Stimulated activated CD4-positive, alpha-beta T cell treated with anti-CD3 and anti-CD28 coated beads, TNF-alpha, amount 100 ng/mL, for 48 hours (primary cell): ENCODE measurements around the gene POLR3GL.
A peak's percentile ranks its signal among the peaks of the same experiment; 100 is the strongest.

ENCODE experiments used
- DNase-seq, 3 donors: peaks; one replicate each; pipeline ENCODE4 v3.0.0-alpha.2; 2020; ENCODE audit warnings: low read depth in 3 of 3

The POLR3GL gene

DNA sequence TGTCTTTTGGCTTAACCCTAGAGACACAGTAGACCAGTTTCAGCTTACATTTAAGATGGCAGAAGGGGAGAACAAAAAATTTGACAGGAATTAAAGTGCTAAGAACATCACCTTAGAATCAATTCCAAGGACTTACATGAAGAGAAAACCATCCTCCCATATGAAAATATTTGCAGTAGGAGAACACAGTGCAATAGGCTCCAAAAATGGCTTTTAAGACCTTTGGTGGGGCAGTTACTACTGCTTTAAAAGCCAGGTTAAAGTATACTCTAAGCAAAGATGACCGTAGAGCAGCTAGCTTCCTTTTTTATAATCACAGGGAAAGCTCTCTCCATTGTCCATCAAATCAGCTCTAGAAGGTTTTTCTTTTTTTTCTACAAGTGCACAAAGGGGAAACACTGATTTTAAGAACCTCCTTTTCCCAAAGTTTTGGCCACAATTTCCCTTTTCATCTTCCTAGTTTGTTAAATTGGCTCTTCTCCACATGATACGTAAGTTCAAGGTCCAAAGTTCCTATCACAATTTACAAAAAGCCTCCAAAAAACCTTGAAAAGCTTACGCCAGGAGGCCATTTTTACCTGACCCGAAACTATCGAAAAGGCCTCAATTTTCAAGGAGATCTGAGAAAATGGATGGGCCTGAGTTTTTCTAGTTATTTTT lies 28.6 kb downstream of the POLR3GL start:
- DNase-seq, result no peak

DNA sequence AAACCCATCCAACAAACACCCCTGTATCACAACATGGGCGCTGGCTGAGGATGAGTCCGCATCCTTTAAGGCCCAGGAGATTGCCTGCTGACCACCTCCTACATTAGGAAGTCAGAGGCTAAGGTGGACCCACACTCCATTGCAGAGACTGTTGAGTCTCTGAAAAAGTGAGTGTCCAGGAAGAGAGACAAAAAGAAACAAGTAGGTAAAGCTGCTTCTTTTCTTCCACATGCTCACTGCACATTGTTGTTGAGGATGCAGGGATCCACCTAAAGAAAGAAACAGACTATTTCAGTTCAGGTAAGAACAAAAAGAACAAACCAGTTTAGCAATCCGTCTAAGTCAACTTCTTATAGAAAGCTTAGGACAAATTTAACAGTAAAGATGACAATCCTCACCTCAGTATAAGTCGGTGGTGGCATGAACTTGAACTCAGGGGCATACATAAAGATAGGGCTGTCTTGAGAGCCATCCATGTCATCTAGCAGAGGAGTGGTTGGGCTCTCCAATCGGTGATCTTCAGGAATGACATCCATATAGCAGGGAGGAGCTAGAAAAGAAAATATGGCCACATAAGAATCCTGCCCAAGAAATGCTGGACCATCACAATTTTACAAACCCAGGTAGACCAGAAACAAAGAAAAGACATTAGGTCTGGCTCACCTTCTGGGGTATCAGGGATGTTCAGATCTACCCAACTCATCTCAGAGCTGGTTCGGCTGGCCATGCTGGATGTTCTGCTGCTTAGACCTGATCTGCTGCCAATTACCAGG lies 29.3 kb downstream of the POLR3GL start:
- DNase-seq, result no peak

DNA sequence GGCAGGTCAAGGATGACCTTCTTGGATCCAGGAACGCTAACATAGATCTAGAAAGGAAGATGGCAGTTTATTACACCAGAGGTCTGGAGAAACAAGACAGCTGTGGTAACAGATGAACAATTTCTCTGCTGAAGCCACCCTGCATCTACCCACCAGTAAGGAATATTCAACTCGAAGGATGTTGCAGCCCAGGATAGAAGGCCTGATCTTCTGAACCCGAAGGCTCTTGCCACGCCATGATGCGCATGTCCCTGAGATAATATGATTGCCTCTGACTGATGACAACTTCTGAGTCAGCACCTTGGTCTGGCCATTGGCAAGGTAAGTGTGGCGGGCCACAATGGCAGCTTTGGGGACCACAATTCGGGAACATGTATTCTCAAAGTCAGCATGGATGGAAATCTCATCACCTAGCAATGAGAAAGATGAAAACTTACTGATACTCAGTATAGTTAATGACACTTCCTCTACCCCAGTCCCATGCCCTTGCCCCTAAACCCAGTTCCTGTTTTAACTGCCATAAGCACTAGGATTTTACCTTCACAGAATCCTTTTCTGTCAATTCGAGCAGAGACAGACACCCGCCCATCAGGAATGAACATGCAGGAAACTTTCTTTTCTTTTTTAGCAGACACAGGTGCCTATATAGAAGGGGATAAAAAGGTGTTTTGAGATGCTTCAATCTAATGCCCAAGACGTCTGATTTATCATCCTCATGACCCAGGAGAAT lies 30.1 kb downstream of the POLR3GL start:
- DNase-seq, result no peak

DNA sequence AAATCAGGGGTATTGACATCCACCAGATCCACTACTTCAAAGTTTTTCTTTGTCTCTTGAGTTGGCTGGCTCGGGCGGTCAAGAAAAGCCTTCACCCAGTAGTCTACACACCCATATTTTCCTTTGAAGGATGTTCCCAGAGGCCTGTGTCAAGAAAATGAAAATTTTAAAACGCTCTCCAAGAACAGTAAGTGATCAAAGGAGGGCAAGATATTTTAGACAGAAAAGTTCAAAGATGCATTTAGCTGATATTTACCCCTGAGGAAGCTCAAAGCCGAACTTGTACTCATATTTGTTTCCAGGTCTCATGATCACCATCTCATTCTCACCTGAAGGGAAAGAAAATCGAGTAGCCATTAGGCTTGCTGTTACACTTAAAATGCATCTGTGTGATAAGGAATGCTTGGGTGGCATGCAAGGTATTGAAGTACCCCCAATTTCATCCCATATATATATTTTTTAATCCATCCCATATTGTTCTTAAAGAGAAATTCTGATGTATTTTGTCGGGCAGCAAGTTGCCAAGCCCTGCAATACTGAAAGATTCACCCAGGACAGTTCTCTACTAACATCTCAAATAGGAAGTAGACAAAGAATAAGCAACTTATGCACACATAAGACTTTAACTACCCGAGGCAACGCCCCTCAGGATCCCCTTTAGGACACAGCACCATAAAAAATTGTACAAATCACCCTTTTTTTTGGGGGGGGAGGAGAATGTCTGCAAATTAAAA lies 30.8 kb downstream of the POLR3GL start:
- no peak for DNase-seq

- no peak for DNase-seq
These were observed 31.5 kb downstream of the POLR3GL start for GRCh38 chr1:145995964-145996432.

GRCh38 chr1:145996433-145997015 lies 32.0 kb downstream of the POLR3GL start, which contains the start of gene TXNIP:
TSS of gene TXNIP (minus strand) at chr1:145996579. CDS start at chr1:145996266, 313 bp downstream.
- DNase-seq, result peak; percentile 87 to 90 (median 89)

DNA sequence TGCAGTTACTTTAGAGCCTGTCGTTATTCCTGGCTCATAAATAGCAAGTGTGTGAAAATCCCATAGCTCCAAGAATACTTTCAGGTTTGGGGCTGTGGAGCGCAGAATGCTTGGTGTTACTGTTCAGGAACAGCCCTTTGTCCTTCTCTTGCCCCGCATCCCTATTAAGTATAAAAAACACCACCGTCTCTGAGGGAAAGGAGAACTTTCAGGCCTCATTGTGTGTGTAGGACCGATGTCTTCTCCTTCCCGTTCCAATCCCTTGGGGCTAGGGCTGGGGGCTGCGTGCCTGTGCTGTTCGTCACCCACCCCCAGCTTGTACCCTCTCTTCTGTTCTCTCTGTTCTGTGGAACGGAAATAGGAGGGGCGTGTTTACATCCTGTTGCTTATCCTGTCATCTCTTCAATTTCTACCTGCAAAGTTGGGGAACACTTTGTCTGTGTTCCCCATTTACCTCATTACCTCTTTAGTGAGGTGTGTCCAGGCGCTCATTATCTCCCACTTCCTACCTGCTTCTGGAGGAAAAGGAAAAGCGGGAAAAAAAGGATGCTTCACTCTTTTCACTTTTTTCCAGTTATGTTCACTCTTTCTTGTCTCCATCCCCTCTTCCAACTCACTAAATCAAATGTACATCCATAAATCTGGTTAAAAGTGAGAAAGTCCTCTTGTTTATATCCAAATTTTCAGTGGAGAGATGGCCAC lies 32.7 kb downstream of the POLR3GL start:
- DNase-seq, result no peak

GRCh38 chr1:145997718-145998023 lies 33.2 kb downstream of the POLR3GL start:
- no peak for DNase-seq

GRCh38 chr1:145999321-146000024 lies 35.0 kb downstream of the POLR3GL start:
- no peak for DNase-seq

GRCh38 chr1:146001709-146002108 lies 37.2 kb downstream of the POLR3GL start:
- DNase-seq, result no peak

DNA sequence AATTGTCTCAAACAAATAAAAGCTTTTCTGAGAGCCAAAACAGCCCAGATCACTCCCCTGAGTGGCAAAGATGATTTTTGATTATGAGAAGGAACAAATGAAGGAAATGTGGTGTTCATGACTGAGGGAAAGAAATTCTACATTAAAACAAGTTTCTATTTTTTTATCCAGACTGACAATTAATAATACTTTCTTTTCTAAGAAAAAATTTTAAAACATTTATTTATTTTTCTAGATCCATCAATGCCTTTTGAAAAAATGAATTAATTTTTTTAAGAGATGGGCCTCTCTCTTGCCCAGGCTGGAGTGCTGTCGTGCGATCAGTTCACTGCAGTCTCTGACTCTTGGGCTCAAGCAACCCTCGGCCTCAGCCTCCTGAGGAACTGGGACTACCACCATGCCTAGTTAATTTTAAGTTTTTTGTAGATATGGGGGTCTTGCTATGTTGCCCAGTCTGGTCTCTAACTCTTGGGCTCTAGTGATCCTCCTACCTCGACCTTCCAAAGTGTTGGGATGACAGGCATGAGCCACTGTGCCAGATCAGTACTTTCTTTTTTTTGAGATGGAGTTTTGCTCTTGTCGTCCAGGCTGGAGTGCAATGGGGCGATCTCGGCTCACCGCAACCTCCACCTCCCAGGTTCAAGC lies 43.1 kb downstream of the POLR3GL start:
- no peak for DNase-seq

- DNase-seq, result no peak
These were observed 45.7 kb downstream of the POLR3GL start for GRCh38 chr1:146010126-146010738.

DNA sequence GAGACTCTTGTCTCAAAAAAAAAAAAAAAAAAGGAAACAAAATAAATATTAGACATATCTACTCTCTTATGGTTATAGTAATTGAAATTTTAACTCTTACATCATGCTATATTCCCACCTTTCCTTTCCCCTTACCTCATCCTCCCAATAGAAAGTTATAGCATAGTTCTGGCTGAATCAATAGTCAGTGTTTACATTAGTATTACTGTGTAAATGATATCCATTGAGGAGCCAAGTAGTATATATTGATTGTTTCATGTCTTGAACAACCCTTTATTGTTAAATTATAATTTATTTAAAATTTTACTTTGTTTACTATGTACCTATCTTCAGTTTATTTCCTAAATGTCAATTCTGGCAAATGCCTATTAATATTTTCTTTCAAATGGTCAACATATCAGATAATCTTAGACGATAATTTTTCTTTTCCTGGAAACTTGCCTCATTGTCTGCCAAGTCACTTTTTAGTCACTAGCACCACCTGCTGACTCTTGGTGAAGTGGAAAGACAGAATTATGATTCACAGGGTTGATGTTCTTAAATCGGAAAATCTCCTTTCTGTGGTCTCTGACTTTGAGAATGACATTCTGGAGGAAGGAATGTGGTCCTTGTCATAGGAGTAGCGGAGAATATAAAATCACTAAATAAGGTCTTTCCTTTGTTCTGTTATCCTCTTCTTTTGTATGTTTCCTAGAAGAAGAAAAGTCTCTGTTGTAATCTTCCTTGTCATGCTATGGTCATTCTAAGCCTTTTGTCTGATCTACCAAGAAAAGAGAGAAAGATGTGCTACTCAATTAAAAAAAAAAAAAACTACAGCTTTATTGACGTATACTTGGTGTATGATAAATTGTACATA lies 48.4 kb downstream of the POLR3GL start:
- DNase-seq, result no peak

GRCh38 chr1:146013559-146013922 lies 49.1 kb downstream of the POLR3GL start:
- DNase-seq, result no peak

DNA sequence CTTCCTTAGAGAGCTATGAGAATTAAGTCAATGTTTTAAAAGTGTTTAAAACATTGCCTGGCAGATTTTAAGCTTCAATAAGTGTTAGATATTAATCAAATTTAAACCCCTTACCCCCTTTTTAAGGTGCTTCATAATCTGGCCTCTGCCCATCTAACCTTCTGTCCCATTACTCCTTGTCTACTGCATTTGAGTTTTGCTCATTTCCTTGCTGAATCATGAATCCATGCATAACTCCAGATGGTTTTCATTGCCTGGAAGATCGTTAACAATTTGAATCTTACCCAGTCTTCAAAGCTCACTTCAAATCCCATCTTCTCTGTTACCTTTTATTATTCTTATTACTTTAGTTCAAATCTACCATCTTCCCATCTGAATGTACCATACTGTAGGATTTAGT lies 52.4 kb downstream of the POLR3GL start:
- no peak for DNase-seq

DNA sequence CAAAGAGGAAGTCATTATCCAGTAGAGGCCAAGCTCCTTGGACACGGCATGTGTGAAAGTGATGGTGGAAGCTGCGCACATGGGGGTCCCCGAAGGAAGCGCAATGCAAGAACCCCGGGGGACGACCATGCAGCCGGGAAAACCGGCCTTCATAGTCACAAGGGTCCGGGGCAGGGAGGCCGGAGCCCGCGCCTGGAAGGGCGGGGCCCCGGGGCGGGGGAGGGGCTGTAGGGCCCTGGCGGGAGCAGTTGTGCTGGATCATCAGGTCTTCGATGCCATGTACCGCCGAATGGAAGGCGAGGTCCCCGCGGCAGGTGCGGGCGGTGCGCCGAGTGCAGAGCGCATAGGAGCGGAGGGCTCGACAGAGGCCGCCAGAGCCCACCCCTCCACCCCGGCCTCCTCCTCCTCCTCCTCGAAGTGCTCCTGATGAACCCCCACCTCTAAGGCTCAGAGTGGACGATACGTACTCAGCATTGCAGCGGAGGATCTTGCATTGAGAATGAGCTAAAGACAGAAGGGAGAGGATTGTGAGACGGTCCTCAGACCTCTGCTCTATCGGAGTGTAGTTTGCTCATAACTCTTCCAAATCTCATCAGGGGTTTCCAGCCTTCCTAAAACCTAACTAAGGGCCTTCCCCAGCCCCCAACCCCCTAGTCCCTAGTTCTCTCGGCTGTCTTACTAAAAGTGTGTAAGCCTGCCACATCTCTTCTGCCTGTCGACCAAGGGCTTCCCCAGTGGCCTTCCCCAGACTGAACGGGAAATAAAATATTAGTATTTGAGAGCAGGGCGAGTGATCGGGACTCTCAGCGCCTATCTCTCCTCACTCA lies 55.0 kb downstream of the POLR3GL start:
- DNase-seq, result no peak
